ENCODE data around the gene GTF2H1.

- TF ChIP-seq CTCF (IDR thresholded peaks at IDR 0.05): no peak
- no peak for TF ChIP-seq EZH2 (IDR thresholded peaks at IDR 0.05; ENCODE audit: borderline replicate concordance, insufficient read depth, low read depth, low read length, poor library complexity, severe bottlenecking)
These were observed 27.1 kb upstream of the GTF2H1 start for GRCh38 chr11:18295316-18295715.
